HepG2 (cell line): Measurements from ENCODE around the gene DOCK3. TPM values are rescaled to one million over a fixed set of nuclear protein-coding genes. Genes with fewer than 3 reads are reported as not detected.

ENCODE experiments used
- ATAD3A ChIP-seq: sonication (generic); formaldehyde crosslinking; IDR thresholded peaks from 2 replicates; pipeline ENCODE4 v1.4.0; 2020; ENCODE audit warnings: missing genetic modification reagents
- CENPX ChIP-seq: sonication (generic); formaldehyde crosslinking; IDR thresholded peaks from 2 replicates; pipeline ENCODE4 v1.9.0; 2021; ENCODE audit warnings: mild to moderate bottlenecking, missing genetic modification reagents, moderate library complexity
- FOXM1 ChIP-seq: sonication (generic); formaldehyde crosslinking; IDR thresholded peaks from 2 replicates; pipeline ENCODE4 v1.5.0; 2020; ENCODE audit warnings: missing genetic modification reagents
- JARID2 ChIP-seq: sonication (generic); formaldehyde crosslinking; IDR thresholded peaks from 2 replicates; pipeline ENCODE4 v1.8.1; 2023; ENCODE audit warnings: missing genetic modification reagents, inconsistent platforms; ENCODE audit not compliant: insufficient replicate concordance
- MBNL3 ChIP-seq: fragments of 250-450 bp; sonication (Bioruptor Pico); conservative IDR thresholded peaks from 2 replicates; pipeline ENCODE4 v1.8.0; 2022; ENCODE audit warnings: mild to moderate bottlenecking, inconsistent platforms
- MED13 ChIP-seq: sonication (generic); formaldehyde crosslinking; IDR thresholded peaks from 2 replicates; pipeline ENCODE4 v1.5.0; 2020; ENCODE audit warnings: missing genetic modification reagents
- SNAI1 ChIP-seq: sonication (generic); formaldehyde crosslinking; IDR thresholded peaks from 2 replicates; pipeline ENCODE4 v1.5.0; 2020; ENCODE audit warnings: mild to moderate bottlenecking, missing genetic modification reagents, borderline replicate concordance
- SP2 ChIP-seq: sonication (generic); formaldehyde crosslinking; IDR thresholded peaks from 2 replicates; pipeline ENCODE4 v1.5.1; 2020; ENCODE audit warnings: mild to moderate bottlenecking, missing genetic modification reagents
- TAF1 ChIP-seq: sonication (generic); formaldehyde crosslinking; IDR thresholded peaks from 2 replicates; pipeline ENCODE4 v1.4.0; 2020; ENCODE audit warnings: missing genetic modification reagents
- TAF15 ChIP-seq: fragments of 200-400 bp; formaldehyde crosslinking; IDR thresholded peaks from one replicate; pipeline ENCODE4 v1.6.1; 2018; ENCODE audit warnings: mild to moderate bottlenecking, low read depth, low read length; ENCODE audit not compliant: poor library complexity, severe bottlenecking
- ZBTB8A ChIP-seq: sonication (generic); formaldehyde crosslinking; IDR thresholded peaks from 2 replicates; pipeline ENCODE4 v1.4.0; 2020; ENCODE audit warnings: mild to moderate bottlenecking, low read depth, missing genetic modification reagents, borderline replicate concordance
- ZNF143 ChIP-seq: sonication (generic); formaldehyde crosslinking; IDR thresholded peaks from 2 replicates; pipeline ENCODE4 v1.4.0; 2020; ENCODE audit warnings: missing genetic modification reagents
- ZNF224 ChIP-seq: sonication (generic); formaldehyde crosslinking; IDR thresholded peaks from 2 replicates; pipeline ENCODE4 v1.5.0; 2020; ENCODE audit warnings: mild to moderate bottlenecking, missing genetic modification reagents
- ZNF326 ChIP-seq: sonication (generic); formaldehyde crosslinking; IDR thresholded peaks from 2 replicates; pipeline ENCODE4 v1.4.0; 2020; ENCODE audit warnings: missing genetic modification reagents, borderline replicate concordance
- ZNF343 ChIP-seq: sonication (generic); formaldehyde crosslinking; IDR thresholded peaks from 2 replicates; pipeline ENCODE4 v1.4.0; 2020; ENCODE audit warnings: mild to moderate bottlenecking, missing genetic modification reagents
- ZNF441 ChIP-seq: sonication (generic); formaldehyde crosslinking; IDR thresholded peaks from 2 replicates; pipeline ENCODE4 v1.7.0; 2021; ENCODE audit warnings: missing genetic modification reagents, borderline replicate concordance
- ZNF572 ChIP-seq: sonication (generic); formaldehyde crosslinking; IDR thresholded peaks from 2 replicates; pipeline ENCODE4 v1.5.1; 2020; ENCODE audit warnings: mild to moderate bottlenecking, missing genetic modification reagents
- ZNF747 ChIP-seq: sonication (generic); formaldehyde crosslinking; IDR thresholded peaks from 2 replicates; pipeline ENCODE4 v1.8.1; 2023; ENCODE audit warnings: missing genetic modification reagents, mild to moderate bottlenecking, borderline replicate concordance
- polyA plus RNA-seq, 8 experiments: library from polyadenylated mRNA; depleted of rRNA in 3 of 8; stranded (reverse) in 7 of 8; unstranded in 1 of 8; fragments of >200 nt; fragmentation: Illumina TruSeq in 4 of 8; extraction: Trizol in 4 of 8; gene quantifications; 2 replicates each; pipeline versions ENCODE4 v1.2.1 to v1.2.3, GENCODE V29; 2011 to 2016; ENCODE audit warnings: low read depth in 4 of 8, missing spikeins in 1 of 8, mixed read lengths in 1 of 8; ENCODE audit not compliant: insufficient read depth in 1 of 8
- total RNA-seq, 5 experiments: library from RNA; depleted of rRNA; stranded (reverse); fragments of >200 nt; fragmentation: Illumina TruSeq; extraction: Trizol; gene quantifications; 2 replicates each; pipeline ENCODE4 v1.2.3, GENCODE V29; 2016; ENCODE audit warnings: low read depth in 1 of 5
- TF ChIP-seq, protein P1 (sequence below): IDR thresholded peaks from 2 replicates; pipeline ENCODE4 v1.6.1; 2016; ENCODE audit warnings: mild to moderate bottlenecking, missing biosample characterization, missing genetic modification reagents
- TF ChIP-seq, protein P2 (sequence below): sonication (generic); formaldehyde crosslinking; IDR thresholded peaks from 2 replicates; pipeline ENCODE4 v1.5.1; 2020; ENCODE audit warnings: missing genetic modification reagents, mild to moderate bottlenecking, borderline replicate concordance
- TF ChIP-seq, protein P3 (sequence below): sonication (generic); formaldehyde crosslinking; IDR thresholded peaks from 2 replicates; pipeline ENCODE4 v1.5.1; 2020; ENCODE audit warnings: mild to moderate bottlenecking, moderate library complexity, missing genetic modification reagents
- TF ChIP-seq, protein P4 (sequence below): sonication (generic); formaldehyde crosslinking; IDR thresholded peaks from 2 replicates; pipeline ENCODE4 v1.8.1; 2023; ENCODE audit warnings: mild to moderate bottlenecking, missing genetic modification reagents

Gene DOCK3
- total and polyA plus RNA-seq, 2 of the 13 experiments (the other 11 are each of a cell fraction or from before 2014, with no cell fraction given): not detected

DNA sequence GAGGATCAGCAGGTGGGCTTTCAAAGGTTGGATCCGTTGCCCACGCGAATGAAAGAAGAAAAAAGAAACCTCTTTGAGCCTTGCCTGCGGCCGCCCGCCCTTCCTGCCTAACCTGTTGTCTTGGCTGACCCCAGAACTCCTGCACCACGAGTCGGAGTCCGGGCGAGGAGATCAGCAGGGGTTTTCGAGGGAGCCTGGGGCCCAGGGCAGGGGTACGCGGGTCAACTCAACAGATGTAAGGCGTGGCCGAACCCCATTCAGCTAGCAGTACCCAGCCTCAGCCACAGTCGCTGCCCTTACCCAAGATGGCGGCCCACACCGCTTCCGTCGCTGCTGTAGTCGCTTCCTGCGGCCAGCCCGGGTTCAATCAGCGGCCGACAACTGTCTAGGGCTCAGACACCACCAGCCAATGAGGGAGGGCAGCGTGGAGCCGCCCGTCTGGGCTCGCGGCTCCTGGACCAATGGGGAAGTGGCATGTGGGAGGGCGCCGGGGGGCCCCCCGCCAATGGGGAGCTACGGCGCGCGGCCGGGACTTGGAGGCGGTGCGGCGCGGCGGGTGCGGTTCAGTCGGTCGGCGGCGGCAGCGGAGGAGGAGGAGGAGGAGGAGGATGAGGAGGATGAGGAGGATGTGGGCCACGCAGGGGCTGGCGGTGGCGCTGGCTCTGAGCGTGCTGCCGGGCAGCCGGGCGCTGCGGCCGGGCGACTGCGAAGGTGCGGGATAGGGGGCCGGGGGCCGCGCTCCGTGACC, 710.2 kb downstream of the DOCK3 start, which contains the start of gene MANF (continued):
- TF ChIP-seq JARID2 (CRISPR knock-in tag) (no peak), ZNF441 (CRISPR knock-in tag) (no peak; the same call in 1 of the 2 replicates), MED13 (CRISPR knock-in tag) (peak; percentile 58; the same call in 1 of the 2 replicates), TAF15 (peak; percentile 68), ZBTB8A (CRISPR knock-in tag) (no peak), ZNF143 (CRISPR knock-in tag) (peak; percentile 50; the same call in 1 of the 2 replicates), ZNF747 (CRISPR knock-in tag) (peak; percentile 41; the same call in 1 of the 2 replicates), ATAD3A (CRISPR knock-in tag) (no peak), ZNF326 (CRISPR knock-in tag) (no peak), MBNL3 (CRISPR knock-in tag) (no peak), FOXM1 (CRISPR knock-in tag) (0 out of 2 replicates have a peak, but pooled peaks have one; percentile 21), SNAI1 (peak; percentile 85; the same call in 1 of the 2 replicates), SP2 (CRISPR knock-in tag) (peak; percentile 98), ZNF343 (CRISPR knock-in tag) (no peak), TAF1 (CRISPR knock-in tag) (peak; percentile 93), ZNF224 (CRISPR knock-in tag) (no peak), CENPX (CRISPR knock-in tag) (no peak), ZNF572 (CRISPR knock-in tag) (no peak; the same call in 1 of the 2 replicates)
- TF ChIP-seq, protein P1, sequence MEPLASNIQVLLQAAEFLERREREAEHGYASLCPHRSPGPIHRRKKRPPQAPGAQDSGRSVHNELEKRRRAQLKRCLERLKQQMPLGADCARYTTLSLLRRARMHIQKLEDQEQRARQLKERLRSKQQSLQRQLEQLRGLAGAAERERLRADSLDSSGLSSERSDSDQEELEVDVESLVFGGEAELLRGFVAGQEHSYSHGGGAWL (CRISPR knock-in tag): no peak
- TF ChIP-seq, protein P2, sequence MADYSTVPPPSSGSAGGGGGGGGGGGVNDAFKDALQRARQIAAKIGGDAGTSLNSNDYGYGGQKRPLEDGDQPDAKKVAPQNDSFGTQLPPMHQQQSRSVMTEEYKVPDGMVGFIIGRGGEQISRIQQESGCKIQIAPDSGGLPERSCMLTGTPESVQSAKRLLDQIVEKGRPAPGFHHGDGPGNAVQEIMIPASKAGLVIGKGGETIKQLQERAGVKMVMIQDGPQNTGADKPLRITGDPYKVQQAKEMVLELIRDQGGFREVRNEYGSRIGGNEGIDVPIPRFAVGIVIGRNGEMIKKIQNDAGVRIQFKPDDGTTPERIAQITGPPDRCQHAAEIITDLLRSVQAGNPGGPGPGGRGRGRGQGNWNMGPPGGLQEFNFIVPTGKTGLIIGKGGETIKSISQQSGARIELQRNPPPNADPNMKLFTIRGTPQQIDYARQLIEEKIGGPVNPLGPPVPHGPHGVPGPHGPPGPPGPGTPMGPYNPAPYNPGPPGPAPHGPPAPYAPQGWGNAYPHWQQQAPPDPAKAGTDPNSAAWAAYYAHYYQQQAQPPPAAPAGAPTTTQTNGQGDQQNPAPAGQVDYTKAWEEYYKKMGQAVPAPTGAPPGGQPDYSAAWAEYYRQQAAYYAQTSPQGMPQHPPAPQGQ (CRISPR knock-in tag): no peak
- TF ChIP-seq, protein P3, sequence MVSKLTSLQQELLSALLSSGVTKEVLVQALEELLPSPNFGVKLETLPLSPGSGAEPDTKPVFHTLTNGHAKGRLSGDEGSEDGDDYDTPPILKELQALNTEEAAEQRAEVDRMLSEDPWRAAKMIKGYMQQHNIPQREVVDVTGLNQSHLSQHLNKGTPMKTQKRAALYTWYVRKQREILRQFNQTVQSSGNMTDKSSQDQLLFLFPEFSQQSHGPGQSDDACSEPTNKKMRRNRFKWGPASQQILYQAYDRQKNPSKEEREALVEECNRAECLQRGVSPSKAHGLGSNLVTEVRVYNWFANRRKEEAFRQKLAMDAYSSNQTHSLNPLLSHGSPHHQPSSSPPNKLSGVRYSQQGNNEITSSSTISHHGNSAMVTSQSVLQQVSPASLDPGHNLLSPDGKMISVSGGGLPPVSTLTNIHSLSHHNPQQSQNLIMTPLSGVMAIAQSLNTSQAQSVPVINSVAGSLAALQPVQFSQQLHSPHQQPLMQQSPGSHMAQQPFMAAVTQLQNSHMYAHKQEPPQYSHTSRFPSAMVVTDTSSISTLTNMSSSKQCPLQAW (CRISPR knock-in tag): peak; percentile 82
- TF ChIP-seq, protein P4, sequence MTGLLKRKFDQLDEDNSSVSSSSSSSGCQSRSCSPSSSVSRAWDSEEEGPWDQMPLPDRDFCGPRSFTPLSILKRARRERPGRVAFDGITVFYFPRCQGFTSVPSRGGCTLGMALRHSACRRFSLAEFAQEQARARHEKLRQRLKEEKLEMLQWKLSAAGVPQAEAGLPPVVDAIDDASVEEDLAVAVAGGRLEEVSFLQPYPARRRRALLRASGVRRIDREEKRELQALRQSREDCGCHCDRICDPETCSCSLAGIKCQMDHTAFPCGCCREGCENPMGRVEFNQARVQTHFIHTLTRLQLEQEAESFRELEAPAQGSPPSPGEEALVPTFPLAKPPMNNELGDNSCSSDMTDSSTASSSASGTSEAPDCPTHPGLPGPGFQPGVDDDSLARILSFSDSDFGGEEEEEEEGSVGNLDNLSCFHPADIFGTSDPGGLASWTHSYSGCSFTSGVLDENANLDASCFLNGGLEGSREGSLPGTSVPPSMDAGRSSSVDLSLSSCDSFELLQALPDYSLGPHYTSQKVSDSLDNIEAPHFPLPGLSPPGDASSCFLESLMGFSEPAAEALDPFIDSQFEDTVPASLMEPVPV (CRISPR knock-in tag): no peak
